MCF 10A (cell line): ENCODE results near the gene MRPL27. TPM values are rescaled to one million over a fixed set of nuclear protein-coding genes. Genes with fewer than 3 reads are reported as not detected.
"Not testable (repeated sequence)": the region's sequence is repeated elsewhere in the genome, so short reads cannot be mapped to it uniquely, and the experiment has no call there.

Experiments used
- BruUV-seq: library from RNA; stranded (reverse); fragments of 400-500 nt; replicated peaks from 2 replicates; lab custom pipeline; 2021; lab: Mats Ljungman, UMichigan
- CTCF ChIA-PET: fragments of 300-600 bp; sonication (Branson Sonifier 250); formaldehyde crosslinking; extraction: SDS; loops from one replicate; lab custom pipeline; 2021; ENCODE audit warnings: antibody characterized with exemption, inconsistent platforms; lab: Yijun Ruan, JAX
- POLR2A ChIA-PET: fragments of 300-600, 350-650 bp; sonication (Branson Sonifier 250); formaldehyde crosslinking; extraction: SDS; loops from one replicate; lab custom pipeline; 2020; ENCODE audit warnings: antibody characterized with exemption, inconsistent platforms; lab: Yijun Ruan, JAX
- DNase-seq: peaks from one replicate; pipeline ENCODE4 v3.0.0-alpha.2; 2018; ENCODE audit not compliant: unreplicated experiment
- H3K27ac Mint-ChIP-seq: one replicate; pipeline ENCODE4 v1.8.0; 2022; ENCODE audit warnings: mild to moderate bottlenecking, low read depth, mixed read lengths; ENCODE audit not compliant: unreplicated experiment
- H3K27me3 Mint-ChIP-seq: one replicate; pipeline ENCODE4 v1.8.0; 2022; ENCODE audit warnings: mixed read lengths; ENCODE audit not compliant: insufficient read depth, unreplicated experiment
- H3K36me3 Mint-ChIP-seq: one replicate; pipeline ENCODE4 v1.8.0; 2022; ENCODE audit warnings: mild to moderate bottlenecking, moderate library complexity, mixed read lengths; ENCODE audit not compliant: insufficient read depth, unreplicated experiment
- H3K4me1 Mint-ChIP-seq: one replicate; pipeline ENCODE4 v1.8.0; 2022; ENCODE audit warnings: mixed read lengths; ENCODE audit not compliant: insufficient read depth, unreplicated experiment
- H3K4me3 Mint-ChIP-seq: one replicate; pipeline ENCODE4 v1.8.0; 2022; ENCODE audit warnings: mild to moderate bottlenecking, moderate library complexity, mixed read lengths; ENCODE audit not compliant: unreplicated experiment
- H3K9me3 Mint-ChIP-seq: one replicate; pipeline ENCODE4 v1.8.0; 2022; ENCODE audit warnings: mixed read lengths; ENCODE audit not compliant: unreplicated experiment
- CTCF ChIP-seq: fragments of 200-600 bp; IDR thresholded peaks from one replicate; pipeline ENCODE4 v1.8.0; 2022; ENCODE audit warnings: antibody characterized with exemption, mild to moderate bottlenecking; ENCODE audit not compliant: unreplicated experiment
- intact Hi-C: fragments of 100-400 bp; cut with micrococcal nuclease; formaldehyde crosslinking; loops from 2 replicates; pipeline ENCODE4 v1.14.1; 2022
- total RNA-seq: library from RNA; stranded (reverse); gene quantifications from 2 replicates; pipeline ENCODE4 v1.2.3, GENCODE V29; 2022

Gene MRPL27
- total RNA-seq, 1 experiment from 2014 or later, result 71.5 TPM

GRCh38 chr17:50420419-50421112, 47.6 kb upstream of the MRPL27 start:
- Mint-ChIP-seq H3K4me1 (peaks cover 10% of the 10 kb centered on the region), H3K27me3 (no peaks in the 10 kb centered on the region), H3K36me3 (no peaks in the 10 kb centered on the region), H3K27ac (no peak overlapping the region), H3K4me3 (no peak overlapping the region), H3K9me3 (no peaks in the 10 kb centered on the region)
- DNase-seq, result no peak
- BruUV-seq, result no TSS peak
- ChIA-PET CTCF (no interaction called here), POLR2A (interaction anchor here (1.0 to 3.1 kb wide), 3 partner anchors 8 to 23 kb away, joined by 4 to 37 read pairs (median 4); partner anchors contain the start of gene LRRC59)
- intact Hi-C loops, result no loop called here
- TF ChIP-seq CTCF, result no peak

- intact Hi-C loops, H3K27me3 Mint-ChIP-seq, H3K36me3 Mint-ChIP-seq, H3K9me3 Mint-ChIP-seq, POLR2A ChIA-PET, DNase-seq, BruUV-seq, H3K4me3 Mint-ChIP-seq, H3K27ac Mint-ChIP-seq: not testable (repeated sequence)
- CTCF ChIA-PET, result interaction anchor here (0.7 kb wide), 1 partner anchor 64 kb away, joined by 4 read pairs; no protein-coding TSS in a partner anchor
- H3K4me1 Mint-ChIP-seq, result peaks cover 10% of the 10 kb centered on the region
These were observed 46.6 kb upstream of the MRPL27 start for GRCh38 chr17:50419577-50419976.

- Mint-ChIP-seq H3K27ac (no peak overlapping the region), H3K9me3 (peaks cover 7% of the 10 kb centered on the region), H3K4me3 (no peak overlapping the region), H3K4me1 (no peaks in the 10 kb centered on the region), H3K36me3 (no peaks in the 10 kb centered on the region), H3K27me3 (peaks cover 10% of the 10 kb centered on the region)
- ChIA-PET CTCF (interaction anchor here (0.6 kb wide), 1 partner anchor 15 kb away, joined by 3 read pairs; no protein-coding TSS in a partner anchor), POLR2A (no interaction called here)
- no peak for DNase-seq
- no TSS peak for BruUV-seq
- intact Hi-C loops, result no loop called here
- TF ChIP-seq CTCF, result no peak
These were observed 41.8 kb upstream of the MRPL27 start for GRCh38 chr17:50414808-50415207.

GRCh38 chr17:50412188-50412732, 39.3 kb upstream of the MRPL27 start:
- no peak overlapping the region for H3K4me3 Mint-ChIP-seq
- peaks cover 10% of the 10 kb centered on the region for H3K27me3 Mint-ChIP-seq
- DNase-seq, result no peak
- ChIA-PET CTCF (interaction anchor here (0.6 to 1.1 kb wide), 2 partner anchors 22 to 26 kb away, joined by 3 read pairs; no protein-coding TSS in a partner anchor), POLR2A (interaction anchor here (0.6 to 1.2 kb wide), 3 partner anchors 11 to 34 kb away, joined by 3 to 4 read pairs (median 3); no protein-coding TSS in a partner anchor)
- H3K36me3 Mint-ChIP-seq, result no peaks in the 10 kb centered on the region
- TF ChIP-seq CTCF, result no peak
- intact Hi-C loops, result no loop called here
- no peak overlapping the region for H3K27ac Mint-ChIP-seq
- peaks cover 7% of the 10 kb centered on the region for H3K9me3 Mint-ChIP-seq
- no TSS peak for BruUV-seq
- H3K4me1 Mint-ChIP-seq, result no peaks in the 10 kb centered on the region
